GM18517 (cell line): ENCODE data around the gene FITM2.
"Not testable (repeated sequence)": the region's sequence is repeated elsewhere in the genome, so short reads cannot be mapped to it uniquely, and the experiment has no call there.

ENCODE experiments used
- ATAC-seq: cut with Tn5 transposase; IDR thresholded peaks from one replicate; pipeline ENCODE4 v1.9.1; 2021; ENCODE audit warnings: mild to moderate bottlenecking, moderate library complexity; ENCODE audit not compliant: unreplicated experiment

Gene FITM2, protein sequence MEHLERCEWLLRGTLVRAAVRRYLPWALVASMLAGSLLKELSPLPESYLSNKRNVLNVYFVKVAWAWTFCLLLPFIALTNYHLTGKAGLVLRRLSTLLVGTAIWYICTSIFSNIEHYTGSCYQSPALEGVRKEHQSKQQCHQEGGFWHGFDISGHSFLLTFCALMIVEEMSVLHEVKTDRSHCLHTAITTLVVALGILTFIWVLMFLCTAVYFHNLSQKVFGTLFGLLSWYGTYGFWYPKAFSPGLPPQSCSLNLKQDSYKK

DNA sequence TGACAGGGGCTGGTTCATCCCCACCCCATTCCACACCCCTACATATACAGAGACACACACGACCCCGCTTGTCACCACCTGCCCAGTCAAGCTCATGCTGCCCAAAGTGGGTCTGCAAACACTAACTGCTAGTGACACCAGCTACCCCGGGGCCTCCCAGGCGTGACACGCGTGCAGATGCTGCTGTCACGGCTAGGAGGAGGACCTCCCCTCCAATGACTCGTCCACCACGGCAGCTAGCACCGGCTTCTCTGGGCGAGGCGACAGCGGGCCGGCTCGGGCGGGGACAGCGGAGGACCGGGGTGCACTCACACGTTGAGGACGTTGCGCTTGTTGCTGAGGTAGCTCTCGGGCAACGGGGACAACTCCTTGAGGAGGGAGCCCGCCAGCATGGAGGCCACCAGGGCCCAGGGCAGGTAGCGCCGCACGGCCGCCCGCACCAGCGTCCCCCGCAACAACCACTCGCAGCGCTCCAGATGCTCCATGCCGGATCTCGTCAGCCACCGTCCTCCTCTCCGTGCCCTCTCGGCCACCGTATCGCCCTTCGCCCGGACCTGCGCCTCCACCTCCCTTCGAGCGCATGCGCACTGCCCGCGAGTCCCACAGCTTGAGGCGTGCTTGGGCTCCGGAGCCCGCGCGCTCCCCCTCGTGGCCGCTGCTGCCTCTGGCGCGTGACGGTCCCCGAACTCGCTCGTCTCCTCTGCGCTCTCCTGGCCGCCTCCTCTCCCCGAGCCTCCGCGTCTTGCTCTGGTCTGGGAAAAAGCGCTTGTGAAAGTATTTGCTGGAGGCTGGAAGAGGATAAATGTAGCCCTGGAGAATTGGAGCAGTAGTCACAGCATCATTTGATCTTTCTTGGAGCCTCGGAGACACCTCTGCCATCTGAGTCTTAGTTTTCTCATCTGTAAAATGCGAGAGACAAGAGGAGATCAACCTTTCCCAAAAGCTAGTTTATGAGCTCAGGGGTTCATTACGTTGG, at the start of gene FITM2:
Gene FITM2 (minus strand): TSS at position 539 of the 976 bp plus-strand sequence. CDS start 54 bp downstream, at position 485.
- ATAC-seq: peak; percentile 84

DNA sequence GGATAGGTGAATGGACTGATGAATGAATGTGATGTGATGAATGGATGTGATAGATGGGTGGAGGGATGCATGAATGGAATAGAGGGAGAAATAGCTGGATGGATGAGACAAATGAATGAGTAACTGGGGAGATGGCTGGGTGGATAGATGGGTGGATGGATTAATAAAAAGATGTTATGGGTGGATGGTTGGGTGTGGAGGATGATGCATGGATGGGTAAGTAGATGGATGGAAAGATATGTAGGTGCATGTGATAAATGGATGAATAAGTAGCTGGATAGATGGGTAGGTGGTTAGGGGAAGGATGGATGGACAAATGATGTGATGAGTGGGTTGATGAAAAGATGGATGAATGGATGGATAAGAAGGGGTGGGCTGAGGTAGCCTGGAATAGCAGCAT, 49.2 kb upstream of the FITM2 start:
- ATAC-seq: no peak

DNA sequence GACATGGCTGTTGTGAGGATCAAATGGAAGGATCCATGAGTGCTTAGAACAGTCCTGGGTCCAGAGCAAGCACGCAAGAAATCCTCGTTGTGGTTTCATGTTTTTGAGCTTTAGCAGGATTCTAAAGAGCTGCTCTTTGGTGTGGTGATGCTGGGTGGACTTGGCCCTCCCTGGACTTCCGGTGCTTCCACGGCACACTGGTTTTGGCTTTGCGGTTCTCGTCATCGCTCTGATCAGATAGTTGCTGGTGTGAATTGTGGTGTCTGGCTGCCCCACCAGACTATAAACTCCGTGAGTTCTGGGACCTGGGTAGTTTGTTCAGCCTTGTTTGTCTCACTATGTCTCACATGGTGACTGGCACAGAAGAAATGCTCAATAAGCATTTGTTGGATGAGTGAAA, 47.8 kb upstream of the FITM2 start:
- no peak for ATAC-seq

DNA sequence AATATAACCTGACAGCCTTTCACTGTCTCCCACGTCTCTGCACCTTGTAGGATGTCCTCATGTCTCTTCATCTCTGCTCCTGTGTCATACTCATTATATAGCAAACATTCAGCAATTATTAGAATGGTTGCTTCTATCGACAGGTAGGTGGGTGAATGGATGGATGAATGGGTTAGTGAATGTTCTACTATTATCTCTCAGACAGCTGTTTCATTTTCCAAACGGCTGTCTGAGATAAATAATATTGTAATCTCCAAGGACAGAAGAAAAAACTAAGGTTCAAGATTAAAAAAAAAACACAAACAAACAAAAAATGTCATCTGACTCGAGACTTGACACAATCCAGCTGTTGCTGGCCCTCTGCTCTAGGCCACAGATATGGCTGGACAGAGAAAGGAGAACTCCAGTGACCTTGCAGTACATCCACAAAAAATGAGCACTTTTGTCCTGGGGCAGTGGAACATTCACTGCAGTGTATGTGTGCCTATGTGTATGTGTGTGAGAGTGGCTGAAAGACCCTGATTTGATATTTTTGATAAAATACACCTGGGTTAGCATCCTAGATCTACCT, 46.6 kb upstream of the FITM2 start:
- no peak for ATAC-seq

DNA sequence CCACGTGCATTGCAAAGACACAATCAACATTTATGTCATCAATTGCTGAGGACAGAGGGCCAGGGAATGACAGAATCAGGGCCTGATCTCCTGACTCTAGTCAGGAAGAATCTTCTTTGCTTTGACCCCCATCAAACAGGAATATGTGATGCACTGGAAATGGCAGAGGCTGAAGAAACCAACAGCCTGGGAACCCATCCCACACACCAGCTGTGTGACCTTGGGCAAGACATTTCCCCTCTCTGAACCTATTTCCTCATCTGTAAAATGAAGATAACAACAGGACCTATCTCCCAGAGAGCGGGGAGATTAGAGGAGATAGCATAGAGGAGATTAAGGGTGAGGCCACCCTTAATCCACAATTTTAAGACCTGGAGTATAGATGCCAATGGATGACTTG, 46.0 kb upstream of the FITM2 start:
- ATAC-seq: no peak

DNA sequence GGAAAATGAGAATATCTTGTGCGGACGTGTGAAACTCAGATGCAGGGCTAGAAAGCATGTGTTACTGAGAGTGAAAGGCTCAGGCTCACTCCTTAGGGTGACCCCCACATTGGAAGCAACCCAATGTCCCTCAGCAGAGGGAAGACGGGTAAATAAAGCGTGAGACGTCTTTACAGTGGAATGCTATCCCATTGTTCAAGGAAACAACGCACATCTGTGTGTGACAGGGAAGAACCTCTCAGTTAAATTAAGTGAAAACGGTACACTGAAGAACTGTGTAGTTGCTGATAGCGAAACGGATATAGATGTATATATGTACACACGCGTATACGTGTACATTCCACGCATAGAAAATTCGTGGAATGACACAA, 45.3 kb upstream of the FITM2 start:
- no peak for ATAC-seq

DNA sequence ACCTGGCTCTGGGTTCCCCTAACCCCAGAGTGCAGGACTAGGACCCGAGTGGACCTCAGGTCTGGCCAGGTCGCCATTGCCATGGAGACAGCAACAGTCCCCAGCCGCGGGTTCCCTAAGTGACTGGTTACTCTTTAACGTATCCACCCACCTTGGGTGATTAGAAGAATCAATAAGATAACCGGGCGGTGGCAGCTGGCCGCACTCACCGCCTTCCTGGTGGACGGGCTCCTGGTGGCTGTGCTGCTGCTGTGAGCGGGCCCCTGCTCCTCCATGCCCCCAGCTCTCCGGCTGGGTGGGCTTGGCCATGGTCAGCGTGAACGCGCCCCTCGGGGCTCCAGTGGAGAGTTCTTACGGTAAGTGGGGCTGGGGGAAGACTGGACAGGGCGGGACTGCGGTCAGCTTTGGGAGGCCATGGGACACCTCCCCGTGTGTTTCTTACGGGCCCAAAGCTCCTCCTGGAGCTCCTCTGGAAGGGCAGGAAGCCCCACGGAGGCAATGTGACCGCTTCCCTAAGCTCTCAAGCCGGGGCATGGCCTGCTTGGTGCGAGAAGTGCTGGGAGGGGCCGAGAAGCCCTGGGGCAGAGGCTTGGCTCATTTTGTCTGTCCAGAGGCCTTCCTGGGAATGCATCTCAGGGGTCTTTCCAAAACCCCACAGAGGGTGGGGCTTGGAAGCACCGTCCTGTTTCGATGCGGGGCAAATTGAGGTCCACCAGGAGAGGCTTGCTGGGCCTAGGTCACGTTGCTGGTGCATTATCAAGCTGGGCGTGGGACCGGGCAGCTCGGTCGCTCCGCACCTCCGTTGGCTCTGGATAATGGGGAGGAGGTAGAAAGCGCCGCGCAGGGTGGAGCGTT, 44.7 kb upstream of the FITM2 start, which contains the start of gene HNF4A:
Gene HNF4A (plus strand): TSS at position 202 of the 855 bp plus-strand sequence. CDS start 106 bp downstream, at position 308.
- ATAC-seq: no peak

DNA sequence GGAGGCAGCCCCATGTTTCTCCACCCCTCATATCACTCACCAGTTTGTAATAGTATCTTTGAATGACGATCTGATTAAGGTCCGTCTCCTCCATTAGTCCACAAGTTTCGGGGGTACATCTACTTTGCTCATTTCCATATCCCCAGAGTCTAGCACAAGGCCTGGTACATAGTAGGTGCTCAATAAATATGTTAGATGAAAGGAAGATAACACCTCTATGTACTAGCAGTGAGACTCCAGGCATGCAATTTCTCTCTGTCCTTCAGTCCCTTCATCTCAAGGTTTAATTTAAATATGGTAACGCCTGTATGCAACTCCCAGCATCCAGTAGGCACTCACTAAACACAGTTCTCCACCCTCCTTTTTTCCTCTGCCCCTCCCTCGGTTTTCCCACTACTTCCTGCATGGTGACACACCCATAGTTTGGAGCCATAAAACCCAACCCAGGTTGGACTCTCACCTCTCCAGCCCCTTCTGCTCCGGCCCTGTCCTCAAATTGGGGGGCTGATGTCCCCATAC, 44.0 kb upstream of the FITM2 start:
- ATAC-seq: no peak

DNA sequence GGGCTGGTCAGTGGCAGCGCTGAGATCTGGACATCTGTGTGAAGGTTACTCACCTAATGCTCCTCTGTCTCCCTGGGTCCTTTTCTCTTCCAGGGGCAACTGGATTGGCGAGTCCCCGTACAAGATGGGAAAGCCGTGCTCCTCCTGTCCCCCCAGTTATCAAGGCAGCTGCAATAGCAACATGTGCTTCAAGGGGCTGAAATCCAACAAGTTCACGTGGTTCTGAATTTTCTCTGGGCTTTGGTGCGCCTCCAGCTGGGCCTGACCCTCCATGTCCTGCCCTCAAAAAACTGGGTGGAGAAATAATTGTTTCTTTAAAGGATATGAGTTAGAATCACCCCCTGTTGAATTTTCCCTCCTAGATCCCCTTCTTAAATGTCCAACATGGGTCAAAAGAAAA, 39.6 kb upstream of the FITM2 start:
- ATAC-seq: no peak

DNA sequence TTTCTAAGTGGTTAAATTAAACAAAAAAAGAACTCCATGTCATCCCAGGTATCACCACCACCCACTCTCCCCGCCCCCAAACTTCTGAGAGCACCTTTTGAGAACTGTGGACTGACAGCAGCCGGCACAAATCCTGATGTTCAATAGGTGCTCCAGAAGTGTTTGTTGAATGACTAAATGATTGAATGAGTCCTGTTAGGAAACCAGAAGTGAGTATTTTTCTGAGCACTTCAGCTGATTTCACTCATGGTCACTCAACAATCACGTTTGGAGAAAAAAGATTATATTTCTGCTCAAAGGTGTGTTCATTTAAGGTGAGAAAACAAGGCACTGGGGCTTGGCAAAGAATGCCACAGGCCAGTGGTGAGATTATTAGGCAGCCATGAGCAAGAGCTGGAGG, 38.3 kb upstream of the FITM2 start:
- ATAC-seq: no peak

DNA sequence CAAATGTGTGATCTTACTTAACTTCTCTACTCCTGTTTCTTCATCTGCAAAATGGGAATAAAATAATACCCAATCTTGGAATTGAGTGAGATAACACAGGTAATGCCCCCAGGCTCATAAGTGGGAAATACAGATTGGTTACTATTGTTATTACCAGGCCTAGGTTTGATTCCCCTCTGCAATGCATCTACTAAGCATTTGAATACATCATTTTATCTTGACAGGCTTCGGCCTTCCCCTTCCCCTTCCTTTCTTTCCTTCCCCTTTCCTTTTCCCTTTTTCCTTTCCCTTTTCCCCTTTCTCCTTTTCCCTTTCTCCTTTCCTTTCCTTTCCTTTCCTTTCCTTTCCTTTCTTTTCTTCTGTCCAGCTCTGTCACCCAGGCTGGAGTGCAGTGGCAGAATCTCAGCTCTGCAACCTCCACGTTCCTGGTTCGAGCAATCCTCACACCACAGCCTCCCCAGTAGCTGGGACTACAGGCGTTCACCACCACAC, 37.2 kb upstream of the FITM2 start:
- no peak for ATAC-seq

DNA sequence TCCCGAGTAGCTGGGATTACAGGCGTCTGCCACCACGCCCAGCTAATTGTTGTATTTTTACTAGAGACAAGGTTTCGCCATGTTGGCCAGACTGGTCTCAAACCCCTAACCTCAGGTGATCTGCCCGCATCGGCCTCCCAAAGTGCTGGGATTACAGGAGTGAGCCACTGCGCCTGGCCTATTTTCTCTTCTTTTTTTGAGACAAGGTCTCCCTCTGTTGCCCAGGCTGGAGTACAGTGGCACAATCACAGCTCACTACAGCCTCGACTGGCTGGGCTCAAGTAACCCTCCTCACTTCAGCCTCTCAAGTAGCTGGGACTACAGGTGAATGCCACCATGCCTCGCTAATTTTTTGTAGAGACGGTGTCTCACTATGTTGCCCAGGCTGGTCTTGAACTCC, 34.9 kb upstream of the FITM2 start:
- not testable (repeated sequence) for ATAC-seq

DNA sequence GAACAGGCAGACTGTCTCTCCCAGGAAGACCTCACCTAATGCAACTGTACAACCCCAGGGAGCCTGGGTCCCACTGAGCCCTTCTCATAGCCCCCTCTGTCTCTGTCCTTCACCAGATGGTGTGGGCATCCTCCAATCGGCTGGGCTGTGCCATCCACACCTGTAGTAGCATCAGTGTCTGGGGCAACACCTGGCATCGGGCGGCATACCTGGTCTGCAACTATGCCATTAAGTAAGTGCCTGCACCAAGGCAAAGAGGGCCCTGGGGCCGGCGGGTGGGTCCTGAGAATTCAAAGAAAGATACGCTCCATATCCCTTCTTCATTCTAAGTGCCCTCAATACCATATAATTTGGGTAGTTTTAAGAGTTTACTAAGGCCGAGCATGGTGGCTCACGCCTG, 34.1 kb upstream of the FITM2 start:
- ATAC-seq: no peak

DNA sequence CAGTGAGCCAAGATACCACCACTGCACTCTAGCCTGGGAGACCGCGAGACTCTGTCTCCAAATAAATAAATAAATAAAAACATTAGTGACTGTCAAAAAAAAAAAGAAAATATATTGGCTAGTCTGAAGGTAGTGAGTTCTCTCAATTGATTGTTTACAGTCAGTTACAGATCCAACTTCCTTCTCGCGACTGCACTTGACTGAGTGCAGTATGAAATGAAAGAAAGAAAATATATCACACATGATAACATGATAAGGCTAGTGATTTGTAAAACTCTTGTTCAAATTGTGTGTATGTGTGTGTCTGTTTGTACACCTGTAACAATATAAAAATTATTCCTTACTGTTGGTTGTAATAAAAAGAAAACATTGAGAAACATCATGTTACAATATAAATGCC, 33.7 kb upstream of the FITM2 start:
- ATAC-seq: no peak

DNA sequence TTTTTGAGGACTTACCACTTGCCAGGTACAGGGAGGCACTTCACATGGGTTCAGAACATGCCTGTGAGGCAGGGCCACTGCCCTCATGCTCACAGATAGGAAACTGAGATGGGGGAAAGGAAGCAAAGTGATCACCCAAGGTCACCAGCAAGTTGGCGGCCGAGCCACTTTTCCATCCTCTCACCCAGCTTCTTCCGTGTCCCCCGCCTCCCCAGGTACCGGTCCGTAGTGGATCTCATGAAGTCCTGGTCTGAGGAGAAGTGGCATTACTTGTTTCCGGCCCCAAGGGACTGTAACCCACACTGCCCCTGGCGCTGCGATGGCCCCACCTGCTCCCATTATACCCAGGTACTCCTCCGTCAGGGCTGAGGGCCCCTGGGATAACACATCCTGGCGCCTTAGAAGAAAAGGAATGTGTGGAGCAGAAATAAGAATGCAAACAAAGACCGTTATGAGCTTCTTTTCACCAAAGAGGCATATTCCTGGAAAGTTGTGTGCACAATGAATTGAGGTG, 32.2 kb upstream of the FITM2 start:
- no peak for ATAC-seq

DNA sequence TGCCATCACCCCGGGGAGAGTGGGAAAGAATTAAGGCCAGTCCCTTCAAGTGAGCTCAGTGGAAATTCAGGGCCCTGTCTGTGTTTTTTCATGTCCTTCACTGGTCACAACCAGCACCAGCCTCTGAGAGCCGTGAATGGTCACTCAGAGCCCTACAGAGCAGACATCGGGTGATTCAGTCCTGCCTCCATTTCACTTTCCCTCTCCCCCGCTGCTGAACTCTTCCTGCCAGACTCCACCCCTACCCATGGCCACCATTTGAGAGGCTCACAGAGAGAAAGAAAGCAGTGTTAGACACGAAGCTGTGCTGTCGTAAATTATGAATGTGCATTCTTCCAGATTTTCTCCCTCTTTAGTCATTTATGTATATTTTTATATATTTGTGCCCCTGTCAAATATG, 31.2 kb upstream of the FITM2 start:
- no peak for ATAC-seq

DNA sequence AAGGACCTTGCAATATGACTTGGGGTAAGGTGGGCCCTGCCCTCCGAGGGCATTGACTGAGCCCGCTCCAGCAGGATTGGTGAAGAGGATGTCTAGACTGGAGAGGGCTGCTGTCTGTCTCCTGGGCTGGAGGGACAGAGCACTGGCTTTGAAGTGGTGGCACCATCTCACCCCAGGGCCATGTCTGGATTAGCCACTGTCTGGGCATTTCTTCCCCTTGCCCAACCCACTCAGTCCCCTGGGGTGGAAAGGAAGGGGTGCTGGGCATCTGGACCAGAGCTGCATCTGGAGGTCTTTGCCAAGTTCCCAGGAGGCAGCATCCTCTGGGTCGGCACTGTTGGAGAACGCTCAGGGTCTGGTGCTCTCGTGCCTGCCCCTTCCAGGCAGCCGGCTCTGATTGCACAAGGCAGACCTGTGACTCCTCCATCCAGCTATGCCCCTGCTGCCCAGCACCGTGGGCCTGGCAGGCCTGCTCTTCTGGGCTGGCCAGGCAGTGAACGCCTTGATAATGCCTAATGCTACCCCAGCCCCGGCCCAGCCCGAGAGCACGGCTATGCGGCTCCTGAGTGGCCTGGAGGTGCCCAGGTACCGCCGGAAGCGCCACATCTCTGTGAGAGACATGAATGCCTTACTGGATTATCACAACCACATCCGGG, 25.9 kb upstream of the FITM2 start, which contains the start of gene R3HDML:
Gene R3HDML (plus strand): TSS at position 319 of the 656 bp plus-strand sequence. CDS start 115 bp downstream, at position 434.
- ATAC-seq: no peak

DNA sequence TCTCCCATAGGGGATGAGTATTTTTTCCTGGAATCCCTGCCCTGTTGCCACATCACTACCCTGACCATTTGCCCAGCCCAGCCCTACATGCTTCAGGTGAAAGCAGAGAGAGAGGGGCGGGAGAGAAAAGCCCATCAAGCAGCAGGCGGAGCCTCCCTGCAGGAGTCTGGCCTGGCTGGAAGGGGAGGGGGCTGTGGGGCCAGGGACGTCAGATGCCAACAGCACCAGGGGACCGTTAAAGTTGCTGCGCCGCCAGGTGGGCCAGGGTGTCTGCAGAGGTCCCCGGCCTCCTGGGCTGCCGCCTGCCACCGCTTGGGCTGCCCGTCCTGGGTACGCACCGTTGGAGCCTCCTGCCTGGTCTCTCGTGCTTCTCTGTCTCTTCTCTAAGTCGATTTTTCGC, 25.1 kb upstream of the FITM2 start:
- ATAC-seq: no peak

DNA sequence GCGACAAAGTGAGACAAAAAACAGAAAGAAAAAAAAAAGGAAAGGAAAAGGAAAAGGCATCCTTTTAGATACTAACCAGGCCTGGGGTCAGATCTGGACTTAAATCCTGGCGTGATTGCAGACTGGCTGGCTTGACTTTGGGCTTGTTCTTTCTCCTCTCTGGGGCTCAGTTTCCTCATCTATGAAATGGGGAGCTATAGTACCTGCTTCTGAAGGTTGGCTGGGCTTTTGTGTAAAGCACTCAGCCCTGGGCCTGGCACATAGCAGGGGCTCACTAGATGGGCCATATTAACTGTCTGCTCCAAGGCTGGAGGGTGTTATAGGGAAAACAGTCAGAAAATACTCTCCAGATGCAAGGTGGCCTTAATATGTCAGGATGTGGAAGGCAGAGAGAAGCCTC, 24.7 kb upstream of the FITM2 start:
- no peak for ATAC-seq

DNA sequence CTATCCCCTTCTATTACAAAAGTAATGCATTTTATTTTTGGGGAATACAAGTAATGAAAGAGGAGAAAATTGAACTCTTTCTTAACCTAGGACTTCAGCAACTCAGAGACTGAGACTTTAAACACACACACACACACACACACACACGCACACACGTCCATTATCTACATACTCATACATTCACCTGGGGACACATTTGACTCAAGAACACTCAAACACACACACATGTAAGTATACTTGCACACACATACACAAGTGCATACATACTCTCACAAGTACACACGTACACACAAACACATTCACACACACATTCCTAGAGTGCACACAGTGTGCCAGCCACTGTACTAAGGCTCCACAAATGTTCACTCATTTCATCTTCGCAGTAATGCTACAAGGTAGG, 23.7 kb upstream of the FITM2 start:
- no peak for ATAC-seq
